ENCODE measurements around the gene MEGF8.

GRCh38 chr19:42363614-42364346 is 38.3 kb downstream of the MEGF8 start:
- TF ChIP-seq EZH2 (IDR thresholded peaks at IDR 0.05; ENCODE audit: insufficient read depth, poor library complexity, severe bottlenecking) (no peak), EZH2phosphoT487 (IDR thresholded peaks at IDR 0.05; ENCODE audit: insufficient read depth, low read depth) (no peak)
